Daoy (cell line): ENCODE data around the gene MDM2. TPM values are rescaled to one million over a fixed set of nuclear protein-coding genes. Genes with fewer than 3 reads are reported as not detected.

Experiments used
- DNase-seq: peaks from one replicate; pipeline ENCODE4 v3.0.0-alpha.2; 2015; ENCODE audit warnings: low read depth
- total RNA-seq: library from RNA; depleted of rRNA; stranded (reverse); fragments of >200 nt; shearing (Covaris generic); gene quantifications from 2 replicates; pipeline ENCODE4 v1.2.3, GENCODE V29; 2014; rRNA removed

MDM2 gene
- total RNA-seq: 37.4 and 43.9 TPM in 2 replicates

GRCh38 chr12:68807576-68808387 is at the start of gene MDM2:
Gene MDM2, plus strand, starts transcription at chr12:68808177. Its CDS starts 301 bp downstream, at chr12:68808478.
- DNase-seq: peak; percentile 96

DNA sequence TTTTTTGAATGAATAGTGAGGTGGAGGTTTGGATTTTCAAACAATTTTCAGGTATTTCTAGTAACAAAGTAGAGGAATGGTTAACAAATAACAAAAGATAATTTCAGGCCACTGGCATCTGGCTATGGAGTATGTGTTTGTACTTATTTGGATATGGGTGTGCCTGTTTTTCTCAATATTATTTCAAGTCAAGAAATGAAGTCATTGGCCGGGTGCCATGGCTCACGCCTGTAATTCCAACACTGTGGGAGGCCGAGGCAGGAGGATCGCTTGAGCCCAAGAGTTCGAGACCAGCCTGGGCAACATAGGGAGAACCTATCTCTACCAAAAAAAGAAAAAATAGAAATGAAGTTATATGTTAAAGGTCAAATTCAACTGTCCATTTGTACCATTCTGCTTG is 48.1 kb upstream of the MDM2 start:
- DNase-seq: no peak

- DNase-seq: no peak
Observed at GRCh38 chr12:68760806-68761441, 47.1 kb upstream of the MDM2 start.

- DNase-seq: no peak
Observed at GRCh38 chr12:68761442-68761812, 46.5 kb upstream of the MDM2 start.

DNA sequence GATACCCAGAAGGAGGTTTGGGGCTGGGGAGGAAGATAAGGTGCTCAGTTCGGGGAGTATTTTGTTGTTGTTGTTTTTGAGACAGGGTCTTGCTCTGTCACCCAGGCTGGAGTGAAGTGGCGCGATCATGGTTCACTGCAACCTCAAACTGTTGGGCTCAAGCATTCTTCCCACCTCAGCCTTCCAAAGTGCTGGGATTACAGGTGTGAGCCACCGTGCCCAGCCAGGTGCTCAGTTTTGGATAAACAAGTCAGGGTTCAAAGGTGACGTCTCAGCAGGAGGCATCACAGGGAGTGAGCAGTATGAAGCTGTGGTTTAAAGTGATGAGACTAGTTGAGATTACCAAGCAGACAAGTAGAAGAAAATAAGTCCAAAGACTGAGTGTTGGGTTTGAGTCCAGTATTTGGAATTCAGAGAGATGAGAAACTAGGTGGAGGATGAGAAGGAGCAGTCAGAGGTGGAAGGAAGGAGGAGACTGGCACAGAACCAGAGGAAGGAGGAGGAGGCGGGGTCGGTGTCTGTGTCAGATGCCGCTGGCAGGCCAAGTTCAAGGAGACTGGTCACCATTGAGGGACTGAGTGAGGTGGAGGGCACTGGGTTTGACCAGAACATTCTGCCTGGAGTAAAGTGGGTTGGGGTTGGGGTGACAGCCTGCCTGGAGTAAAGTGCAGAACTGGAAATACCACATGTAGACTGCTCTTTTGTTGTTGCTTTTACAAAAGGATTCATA is 45.9 kb upstream of the MDM2 start:
- no peak for DNase-seq

DNA sequence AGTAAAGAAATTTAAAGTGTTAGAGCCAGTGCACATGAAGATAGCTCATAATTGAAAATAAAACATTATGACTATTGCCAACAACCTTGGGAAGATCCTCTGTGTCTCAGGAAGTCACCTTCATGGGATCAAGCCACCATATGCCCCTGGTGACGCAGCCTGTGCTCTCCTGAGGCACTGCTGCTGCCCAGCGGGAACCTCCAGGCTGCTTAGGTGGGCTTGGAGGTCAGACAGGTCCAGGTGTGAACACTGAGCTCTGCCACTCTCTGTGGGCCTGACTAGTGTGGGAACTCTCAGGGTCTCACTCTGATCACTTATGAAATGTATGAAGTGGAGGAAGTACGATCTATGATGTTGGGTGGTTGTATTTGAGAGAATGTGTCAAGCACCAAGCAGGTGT is 45.3 kb upstream of the MDM2 start:
- no peak for DNase-seq

- DNase-seq: no peak
Observed at GRCh38 chr12:68765696-68766095, 42.3 kb upstream of the MDM2 start.

GRCh38 chr12:68766646-68767045 is 41.3 kb upstream of the MDM2 start:
- DNase-seq: no peak

DNA sequence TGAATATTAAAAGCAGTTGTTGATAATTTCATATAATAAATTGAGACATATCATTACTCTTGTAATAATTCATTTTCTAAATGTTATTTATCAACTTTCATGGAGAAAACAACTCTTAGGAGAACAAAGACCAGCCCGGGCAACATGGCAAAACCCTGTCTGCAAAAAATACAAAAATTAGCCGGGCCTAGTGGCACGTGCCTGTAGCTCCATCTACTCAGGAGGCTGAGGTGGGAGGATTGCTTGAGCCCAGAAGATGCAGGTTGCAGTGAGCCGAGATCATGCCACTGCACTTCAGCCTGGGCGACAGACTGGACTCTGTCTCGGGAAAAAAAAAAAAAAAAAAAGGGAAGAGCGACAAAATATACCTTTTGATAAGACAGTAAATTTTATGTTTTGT is 40.8 kb upstream of the MDM2 start:
- DNase-seq: no peak

GRCh38 chr12:68768431-68768939 is 39.5 kb upstream of the MDM2 start:
- DNase-seq: no peak

DNA sequence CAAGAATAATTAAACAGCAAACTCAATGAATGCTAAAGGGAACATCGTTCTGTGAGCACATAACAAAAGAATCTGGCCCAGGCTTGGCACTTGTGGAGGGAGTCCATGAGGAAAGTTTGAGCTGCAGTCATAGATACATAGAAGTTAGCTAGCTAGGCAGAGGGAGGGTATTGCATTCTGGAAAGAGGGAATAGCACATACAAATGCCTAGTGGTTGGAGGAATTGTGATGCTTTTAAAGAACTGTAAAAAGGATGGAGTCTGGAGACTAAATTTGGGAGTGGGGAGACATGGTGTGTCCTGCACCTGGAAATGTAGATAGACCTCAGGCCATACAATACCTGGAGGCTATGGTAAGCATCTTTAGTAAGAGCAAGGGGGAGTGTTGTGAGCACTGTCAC is 38.0 kb upstream of the MDM2 start:
- DNase-seq: no peak

DNA sequence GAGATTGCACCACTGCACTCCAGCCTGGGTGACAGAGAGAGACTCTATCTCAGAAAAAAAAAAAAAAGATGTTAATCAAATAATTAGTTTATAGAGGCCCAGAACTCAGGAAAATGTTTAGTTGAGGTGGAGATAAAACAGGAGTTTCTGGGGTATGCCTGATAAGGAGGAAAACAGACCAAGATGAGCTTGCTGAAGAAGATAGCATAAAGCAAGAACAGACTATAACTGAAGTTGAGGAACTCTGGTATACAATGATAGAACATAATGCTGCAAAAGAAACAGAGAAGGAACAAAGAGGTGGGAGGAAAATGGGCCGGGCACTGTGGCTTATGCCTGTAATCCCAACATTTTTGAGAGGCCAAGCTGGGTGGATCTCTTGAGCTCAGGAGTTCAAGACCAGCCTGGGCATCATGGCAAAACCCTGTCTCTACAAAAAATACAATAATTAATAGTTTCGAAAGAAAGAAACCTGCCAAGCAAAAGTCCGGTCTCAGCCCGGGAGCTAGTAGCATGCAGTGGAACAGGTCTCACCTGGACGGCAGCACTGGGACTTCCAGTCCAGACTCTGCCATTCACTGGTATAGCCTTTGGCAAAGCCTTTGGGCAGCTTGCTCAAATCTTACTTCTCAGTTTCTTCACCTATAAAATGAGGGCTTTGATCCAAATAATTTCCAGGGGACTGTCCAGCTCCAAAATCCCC is 36.6 kb upstream of the MDM2 start:
- no peak for DNase-seq

- no peak for DNase-seq
Observed at GRCh38 chr12:68772714-68773113, 35.3 kb upstream of the MDM2 start.

- DNase-seq: no peak
Observed at GRCh38 chr12:68773582-68773981, 34.4 kb upstream of the MDM2 start.

- DNase-seq: no peak
Observed at GRCh38 chr12:68775121-68775630, 32.8 kb upstream of the MDM2 start.

- DNase-seq: no peak
Observed at GRCh38 chr12:68776976-68777610, 30.9 kb upstream of the MDM2 start.

DNA sequence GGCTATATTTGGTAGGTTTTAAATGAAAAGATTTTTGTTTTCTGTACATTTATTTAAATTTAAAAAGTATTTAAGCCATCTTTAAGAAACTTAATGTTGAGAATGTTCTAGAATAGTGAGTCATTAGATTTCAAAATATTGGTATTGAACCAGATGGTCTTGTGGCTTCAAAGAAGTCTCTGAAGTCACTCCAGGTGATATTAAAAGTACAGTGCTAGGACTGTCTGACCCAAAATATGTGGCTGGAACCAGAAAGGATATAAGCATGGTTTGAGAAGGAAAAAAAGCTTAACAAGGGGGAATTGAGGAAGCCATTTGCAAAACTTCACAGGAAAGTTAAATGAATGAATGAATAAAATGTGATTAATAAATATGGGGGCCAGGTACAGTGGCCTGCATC is 28.7 kb upstream of the MDM2 start:
- DNase-seq: no peak

DNA sequence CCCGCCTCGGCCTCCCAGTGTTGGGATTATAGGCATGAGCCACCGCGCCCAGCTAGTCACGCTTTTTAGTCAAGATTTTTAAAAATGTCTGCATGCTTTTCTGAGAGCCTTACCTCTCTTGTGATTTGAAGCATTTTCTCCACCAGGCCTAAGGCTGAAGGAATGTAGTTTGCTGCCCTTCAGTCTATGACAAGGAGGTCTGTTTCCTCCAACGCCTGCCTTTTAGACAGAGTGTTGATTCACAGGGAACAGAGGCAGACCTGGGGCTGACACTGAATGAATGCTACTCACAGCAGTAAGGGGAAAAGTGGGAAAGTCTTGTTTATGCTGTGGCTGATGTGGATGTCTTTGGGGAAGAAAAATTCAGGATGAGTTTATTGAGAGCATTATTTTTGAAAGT is 27.2 kb upstream of the MDM2 start:
- DNase-seq: no peak

DNA sequence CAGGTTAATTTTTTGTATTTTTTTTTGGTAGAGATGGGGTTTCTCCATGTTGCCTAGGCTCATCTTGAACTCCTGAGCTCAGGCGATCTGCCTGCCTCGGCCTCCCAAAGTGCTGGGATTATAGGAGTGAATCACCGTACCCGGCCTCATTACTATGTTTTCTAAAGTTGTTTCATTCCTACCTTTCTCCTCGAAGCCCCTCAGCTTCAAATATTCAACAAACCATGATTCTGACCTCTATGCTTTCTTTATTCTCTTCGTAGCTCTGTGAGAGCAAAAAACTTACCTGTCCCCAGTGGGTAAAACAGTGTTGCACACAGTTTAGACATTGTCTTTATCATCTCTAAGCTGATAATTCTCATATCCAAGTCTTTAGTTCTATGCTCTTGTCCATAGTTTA is 26.2 kb upstream of the MDM2 start:
- DNase-seq: no peak

GRCh38 chr12:68784015-68784414 is 24.0 kb upstream of the MDM2 start:
- DNase-seq: no peak

DNA sequence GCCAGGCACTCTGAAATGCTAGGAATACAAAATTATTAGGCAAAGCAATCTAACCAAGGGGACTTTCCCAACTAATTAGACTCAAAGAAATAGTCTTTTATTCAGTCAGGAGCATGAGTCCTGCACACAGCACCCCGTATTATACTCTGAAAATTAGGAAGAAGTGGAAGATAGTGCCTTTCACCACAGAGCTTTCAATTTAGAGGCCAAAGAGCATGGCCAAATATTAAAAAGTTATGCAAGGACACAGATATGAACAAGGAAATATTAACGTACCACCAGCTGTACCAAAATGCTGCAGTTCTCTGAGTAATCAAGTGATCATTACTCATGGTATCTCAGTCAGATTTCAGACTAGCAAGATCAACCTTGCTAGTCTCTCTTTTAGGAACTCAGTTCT is 22.6 kb upstream of the MDM2 start:
- no peak for DNase-seq
